Body of pancreas (tissue), 4 donors: Measurements from ENCODE around the gene PRSS2.

Source experiments
- CTCF ChIP-seq, 7 experiments: fragments of 450-650 bp in 4 of 7; fragments of 200-600 bp in 3 of 7; sonication (generic) in 3 of 7; IDR thresholded peaks; one replicate each; pipeline ENCODE4 v1.5.1; 2016 to 2019; ENCODE audit warnings: antibody characterized with exemption in 7 of 7
- POLR2A ChIP-seq, 3 donors: fragments of 450-650 bp; IDR thresholded peaks; one replicate each; pipeline ENCODE4 v1.6.1; 2016; ENCODE audit warnings: antibody characterized with exemption in 3 of 3, mild to moderate bottlenecking in 2 of 3

GRCh38 chr7:142767451-142767850, 3.3 kb upstream of the PRSS2 start:
- TF ChIP-seq POLR2A (IDR thresholded peaks at IDR 0.05): no peak
- TF ChIP-seq CTCF (IDR thresholded peaks at IDR 0.05): no peak
